DOHH2 (cell line): ENCODE measurements around the gene ITPK1.

Source experiments
- CTCF ChIP-seq: fragments of 200-600 bp; sonication (generic); IDR thresholded peaks from one replicate; pipeline ENCODE4 v1.5.1; 2014; ENCODE audit warnings: antibody characterized with exemption, mild to moderate bottlenecking, low read depth, low read length; ENCODE audit not compliant: poor library complexity, severe bottlenecking
- EZH2phosphoT487 ChIP-seq: fragments of 200-600 bp; sonication (generic); IDR thresholded peaks from 2 replicates; pipeline ENCODE4 v1.6.1; 2017; ENCODE audit warnings: borderline replicate concordance, mild to moderate bottlenecking, antibody characterized with exemption, low read length, moderate library complexity, mixed read lengths

GRCh38 chr14:92976268-92976667 is 139.5 kb downstream of the ITPK1 start:
- TF ChIP-seq CTCF, result no peak
- no peak for TF ChIP-seq EZH2phosphoT487
